HEK293T (cell line): ENCODE data around the gene GREB1L.
"Not testable (repeated sequence)": the region's sequence is repeated elsewhere in the genome, so short reads cannot be mapped to it uniquely, and the experiment has no call there.

ENCODE experiments used
- CTCF ChIA-PET: fragments of 350-600 bp; formaldehyde crosslinking; extraction: SDS; loops from one replicate; lab custom pipeline; 2021; ENCODE audit warnings: antibody characterized with exemption, inconsistent platforms; lab: Yijun Ruan, JAX
- POLR2A ChIA-PET: fragments of 350-600 bp; formaldehyde crosslinking; extraction: SDS; loops from one replicate; lab custom pipeline; 2020; ENCODE audit warnings: antibody characterized with exemption, inconsistent platforms; lab: Yijun Ruan, JAX
- DNase-seq: peaks from one replicate; pipeline ENCODE4 v3.0.0; 2012; ENCODE audit warnings: mixed read lengths; ENCODE audit errors: extremely low spot score
- ARNT ChIP-seq: fragments of 450-650 bp; IDR thresholded peaks from 2 replicates; pipeline ENCODE4 v1.6.1; 2017; ENCODE audit warnings: mild to moderate bottlenecking
- BHLHE40 ChIP-seq: fragments of 450-650 bp; IDR thresholded peaks from 2 replicates; pipeline ENCODE4 v1.6.1; 2016; ENCODE audit warnings: mild to moderate bottlenecking, moderate library complexity, borderline replicate concordance
- CTBP1 ChIP-seq: fragments of 450-650 bp; IDR thresholded peaks from 2 replicates; pipeline ENCODE4 v1.6.1; 2016; ENCODE audit warnings: borderline replicate concordance
- ELF4 ChIP-seq: fragments of 450-650 bp; IDR thresholded peaks from 2 replicates; pipeline ENCODE4 v1.6.1; 2017; ENCODE audit warnings: antibody characterized with exemption
- FOXA1 ChIP-seq: fragments of 450-650 bp; IDR thresholded peaks from 2 replicates; pipeline ENCODE4 v1.6.1; 2016; ENCODE audit warnings: mild to moderate bottlenecking
- FOXK2 ChIP-seq: fragments of 450-650 bp; IDR thresholded peaks from 2 replicates; pipeline ENCODE4 v1.6.1; 2016; ENCODE audit warnings: mild to moderate bottlenecking
- FOXM1 ChIP-seq: fragments of 450-650 bp; IDR thresholded peaks from 2 replicates; pipeline ENCODE4 v1.6.1; 2017; ENCODE audit warnings: mild to moderate bottlenecking, borderline replicate concordance
- HDGF ChIP-seq: fragments of 450-650 bp; IDR thresholded peaks from 2 replicates; pipeline ENCODE4 v1.6.1; 2017; ENCODE audit warnings: antibody characterized with exemption, borderline replicate concordance
- L3MBTL2 ChIP-seq: fragments of 450-650 bp; conservative IDR thresholded peaks from 2 replicates; pipeline ENCODE4 v1.6.1; 2016; ENCODE audit warnings: mild to moderate bottlenecking
- LEF1 ChIP-seq: fragments of 450-650 bp; IDR thresholded peaks from 2 replicates; pipeline ENCODE4 v1.6.1; 2017; ENCODE audit warnings: mild to moderate bottlenecking, borderline replicate concordance
- NFRKB ChIP-seq: fragments of 450-650 bp; IDR thresholded peaks from 2 replicates; pipeline ENCODE4 v1.6.1; 2016; ENCODE audit warnings: mild to moderate bottlenecking, moderate library complexity
- SP1 ChIP-seq: fragments of 450-650 bp; IDR thresholded peaks from 2 replicates; pipeline ENCODE4 v1.6.1; 2017
- SUZ12 ChIP-seq: fragments of 450-650 bp; IDR thresholded peaks from 2 replicates; pipeline ENCODE4 v1.6.1; 2016; ENCODE audit warnings: mild to moderate bottlenecking
- TARDBP ChIP-seq: fragments of 450-650 bp; IDR thresholded peaks from 2 replicates; pipeline ENCODE4 v1.6.1; 2016
- ZNF384 ChIP-seq: fragments of 450-650 bp; IDR thresholded peaks from 2 replicates; pipeline ENCODE4 v1.6.1; 2016
- TF ChIP-seq, protein P1 (sequence below): fragments of 450-650 bp; IDR thresholded peaks from 2 replicates; pipeline ENCODE4 v1.6.1; 2016

GREB1L gene

DNA sequence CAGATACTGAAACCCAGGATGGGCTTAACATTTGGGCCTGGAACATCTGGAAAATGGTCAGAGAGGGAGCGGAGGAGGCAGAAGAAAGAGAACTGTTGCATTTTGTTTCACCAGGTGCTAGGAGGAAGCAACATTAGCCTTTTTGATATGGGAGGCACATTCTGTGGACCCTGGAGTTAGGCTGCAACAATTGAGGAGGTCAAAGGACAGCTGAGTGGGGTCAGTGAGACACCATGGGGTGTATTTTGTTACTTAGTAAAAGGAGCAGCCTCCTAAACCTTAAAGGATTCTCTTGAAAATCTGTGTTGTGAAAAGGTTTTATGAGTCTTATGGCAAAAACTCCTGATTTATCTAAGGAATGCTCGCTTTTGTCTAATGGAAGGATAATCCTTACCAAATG, 124.9 kb downstream of the GREB1L start:
- POLR2A ChIA-PET, result no interaction called here
- TF ChIP-seq L3MBTL2 (no peak), FOXA1 (no peak), BHLHE40 (no peak), TARDBP (no peak), SP1 (no peak), LEF1 (no peak), HDGF (no peak), ARNT (no peak), FOXK2 (no peak), ZNF384 (no peak), SUZ12 (no peak), FOXM1 (no peak), CTBP1 (no peak), ELF4 (no peak), NFRKB (no peak)
- TF ChIP-seq, protein P1, sequence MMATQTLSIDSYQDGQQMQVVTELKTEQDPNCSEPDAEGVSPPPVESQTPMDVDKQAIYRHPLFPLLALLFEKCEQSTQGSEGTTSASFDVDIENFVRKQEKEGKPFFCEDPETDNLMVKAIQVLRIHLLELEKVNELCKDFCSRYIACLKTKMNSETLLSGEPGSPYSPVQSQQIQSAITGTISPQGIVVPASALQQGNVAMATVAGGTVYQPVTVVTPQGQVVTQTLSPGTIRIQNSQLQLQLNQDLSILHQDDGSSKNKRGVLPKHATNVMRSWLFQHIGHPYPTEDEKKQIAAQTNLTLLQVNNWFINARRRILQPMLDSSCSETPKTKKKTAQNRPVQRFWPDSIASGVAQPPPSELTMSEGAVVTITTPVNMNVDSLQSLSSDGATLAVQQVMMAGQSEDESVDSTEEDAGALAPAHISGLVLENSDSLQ, result no peak
- CTCF ChIA-PET, result no interaction called here
- no peak for DNase-seq

DNA sequence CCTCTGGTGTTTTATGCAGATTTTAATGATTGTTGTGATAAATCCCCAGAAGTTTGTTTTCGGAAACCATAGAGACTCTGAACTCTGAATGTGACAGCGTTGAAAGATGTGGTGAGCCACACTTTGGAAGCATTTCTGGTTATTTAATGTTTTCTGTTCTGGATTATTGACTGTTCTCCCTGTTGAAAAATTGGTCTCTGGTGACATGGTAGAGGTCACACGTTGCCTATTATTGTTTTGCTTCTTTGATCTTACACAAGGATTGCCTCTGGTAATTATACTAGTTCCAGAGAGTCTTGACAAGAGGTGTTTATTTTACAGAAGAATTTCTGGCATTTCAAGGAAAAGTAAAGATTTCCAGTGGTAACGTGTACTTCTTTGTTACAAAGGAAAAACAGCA, 127.1 kb downstream of the GREB1L start:
- POLR2A ChIA-PET, result no interaction called here
- TF ChIP-seq ARNT, result no peak
- TF ChIP-seq FOXA1, result no peak
- no peak for TF ChIP-seq FOXM1
- TF ChIP-seq NFRKB, result no peak
- no peak for TF ChIP-seq BHLHE40
- no peak for TF ChIP-seq ELF4
- TF ChIP-seq, protein P1, result no peak
- no peak for TF ChIP-seq HDGF
- no peak for TF ChIP-seq L3MBTL2
- TF ChIP-seq TARDBP, result no peak
- TF ChIP-seq SP1, result no peak
- TF ChIP-seq LEF1, result no peak
- no peak for TF ChIP-seq ZNF384
- TF ChIP-seq FOXK2, result no peak
- no peak for TF ChIP-seq CTBP1
- TF ChIP-seq SUZ12, result no peak
- no peak for DNase-seq
- CTCF ChIA-PET, result interaction anchor here (0.7 kb wide), 1 partner anchor 32 kb away, joined by 3 read pairs; no protein-coding TSS in a partner anchor

DNA sequence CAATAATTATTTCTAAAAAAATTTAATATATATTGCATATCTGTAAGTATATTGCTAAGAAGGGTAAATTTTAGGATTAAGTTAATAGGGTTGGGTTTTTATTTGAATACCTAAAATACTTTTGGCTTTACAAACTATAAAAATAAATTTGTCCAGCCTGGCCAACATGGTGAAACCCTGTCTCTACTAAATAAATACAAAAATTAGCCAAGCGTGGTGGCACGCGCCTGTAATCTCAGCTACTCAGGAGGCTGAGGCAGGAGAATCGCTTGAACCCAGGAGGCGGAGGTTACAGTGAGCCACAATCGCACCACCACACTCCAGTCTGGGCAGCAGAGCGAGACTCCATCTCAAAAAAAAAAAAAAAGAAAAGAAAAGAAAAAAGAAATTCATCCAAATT, 127.6 kb downstream of the GREB1L start:
- POLR2A ChIA-PET, DNase-seq: not testable (repeated sequence)
- CTCF ChIA-PET, result interaction anchor here (0.7 kb wide), 1 partner anchor 32 kb away, joined by 3 read pairs; no protein-coding TSS in a partner anchor

DNA sequence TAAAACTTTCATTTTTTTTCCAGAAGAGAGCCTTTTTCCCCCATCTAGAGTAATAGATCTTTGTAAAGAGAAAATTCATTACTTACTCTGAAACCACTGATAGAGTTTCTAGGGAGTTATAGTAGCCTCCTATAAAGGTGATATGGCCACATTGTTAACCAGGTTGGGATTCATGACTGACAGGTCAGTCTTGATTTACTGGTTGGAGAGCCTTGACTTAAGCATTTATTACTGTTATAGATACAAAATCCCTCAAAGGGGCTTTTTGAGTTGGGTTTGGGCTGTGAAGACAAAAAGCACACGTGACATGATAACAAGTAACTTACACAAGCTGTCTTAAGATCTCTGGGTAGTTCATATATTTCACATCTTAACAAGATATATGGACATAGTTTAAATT, 141.0 kb downstream of the GREB1L start:
- TF ChIP-seq FOXM1 (no peak), ARNT (no peak), BHLHE40 (no peak), SUZ12 (no peak), L3MBTL2 (no peak), LEF1 (no peak), ELF4 (no peak), HDGF (no peak), FOXA1 (no peak), TARDBP (no peak), NFRKB (no peak), CTBP1 (no peak), FOXK2 (no peak), SP1 (no peak), ZNF384 (no peak)
- TF ChIP-seq, protein P1, result no peak
- CTCF ChIA-PET, result no interaction called here
- POLR2A ChIA-PET, result no interaction called here
- DNase-seq, result no peak

DNA sequence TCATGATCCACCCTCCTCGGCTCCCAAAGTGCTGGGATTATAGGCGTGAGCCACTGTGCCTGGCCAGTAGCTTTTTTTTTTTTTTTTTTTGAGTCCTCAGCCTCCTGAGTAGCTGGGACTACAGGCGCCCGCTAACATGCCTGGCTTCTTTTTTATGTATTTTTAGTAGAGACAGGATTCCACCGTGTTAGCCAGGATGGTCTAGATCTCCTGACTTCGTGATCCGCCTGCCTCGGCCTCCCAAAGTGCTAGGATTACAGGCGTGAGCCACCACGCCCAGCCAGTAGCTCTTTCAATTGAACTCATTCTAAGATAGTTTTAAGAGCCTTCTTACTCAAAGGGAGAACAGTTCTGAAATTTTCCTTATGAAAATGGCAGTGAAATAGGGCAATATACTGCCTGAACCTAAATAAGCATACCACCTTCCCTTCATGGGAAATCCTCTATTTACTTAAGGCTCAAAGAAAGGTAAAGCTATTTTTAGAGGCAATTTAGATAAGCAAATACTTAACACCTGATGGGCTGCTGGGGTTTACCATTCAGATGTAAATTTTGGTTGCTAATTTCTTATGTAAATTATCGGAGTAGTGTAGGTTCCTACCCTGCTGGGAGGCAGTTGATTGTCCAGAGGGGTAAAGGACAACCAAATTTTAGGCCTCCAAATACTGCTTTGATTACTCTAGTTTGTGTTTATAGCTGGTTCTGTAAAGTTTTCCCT, 144.7 kb downstream of the GREB1L start:
- no peak for DNase-seq
- TF ChIP-seq LEF1, result no peak
- no peak for TF ChIP-seq FOXK2
- no peak for TF ChIP-seq SP1
- TF ChIP-seq ARNT, result no peak
- TF ChIP-seq FOXA1, result no peak
- TF ChIP-seq NFRKB, result no peak
- no peak for TF ChIP-seq L3MBTL2
- no peak for TF ChIP-seq FOXM1
- no peak for TF ChIP-seq CTBP1
- TF ChIP-seq SUZ12, result no peak
- no peak for TF ChIP-seq ELF4
- ChIA-PET CTCF (no interaction called here), POLR2A (no interaction called here)

DNA sequence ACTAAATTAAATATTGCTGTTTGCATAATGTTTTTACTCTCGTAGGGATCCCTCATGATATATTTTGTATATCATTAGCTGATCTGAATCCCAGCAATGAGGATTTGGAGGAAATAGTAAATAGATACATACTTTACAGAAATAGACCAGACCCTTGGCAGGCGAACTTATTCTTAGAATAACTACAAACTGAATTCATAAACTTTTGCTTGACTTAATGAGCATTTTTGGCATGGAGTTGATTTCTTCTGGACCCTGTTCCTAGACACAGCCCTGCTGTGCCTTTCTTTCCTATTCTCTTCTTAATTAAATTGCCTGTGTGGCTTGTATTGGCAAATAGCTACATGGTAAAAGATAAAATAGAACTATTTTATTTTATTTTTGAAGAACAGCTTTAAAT, 145.9 kb downstream of the GREB1L start:
- ChIA-PET POLR2A (no interaction called here), CTCF (no interaction called here)
- no peak for DNase-seq
- no peak for TF ChIP-seq SP1
- no peak for TF ChIP-seq LEF1
- no peak for TF ChIP-seq ARNT
- TF ChIP-seq CTBP1, result no peak
- TF ChIP-seq SUZ12, result no peak
- no peak for TF ChIP-seq TARDBP
- TF ChIP-seq FOXK2, result no peak
- no peak for TF ChIP-seq FOXA1
